Measurements from ENCODE around the gene ZSCAN20.

DNA sequence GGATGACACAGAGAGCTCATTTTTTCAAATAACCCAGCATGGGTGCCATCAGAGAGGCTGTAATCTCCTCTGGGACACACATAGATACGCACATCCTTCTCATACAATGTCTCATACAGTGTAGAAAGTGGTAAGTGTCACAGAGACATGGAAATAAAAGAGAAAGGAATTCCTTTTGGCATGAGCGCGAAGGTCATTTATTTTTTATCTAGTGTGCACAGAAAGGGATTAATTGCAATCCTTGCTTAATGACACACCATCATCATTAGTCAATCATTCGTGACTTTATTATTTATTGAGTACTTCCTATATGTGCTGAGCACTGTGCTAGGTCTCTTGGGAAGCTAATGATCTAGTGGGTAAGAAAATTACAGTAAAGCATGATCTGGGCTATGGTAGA is 5.0 kb downstream of the ZSCAN20 start:
- TF ChIP-seq, protein P1, sequence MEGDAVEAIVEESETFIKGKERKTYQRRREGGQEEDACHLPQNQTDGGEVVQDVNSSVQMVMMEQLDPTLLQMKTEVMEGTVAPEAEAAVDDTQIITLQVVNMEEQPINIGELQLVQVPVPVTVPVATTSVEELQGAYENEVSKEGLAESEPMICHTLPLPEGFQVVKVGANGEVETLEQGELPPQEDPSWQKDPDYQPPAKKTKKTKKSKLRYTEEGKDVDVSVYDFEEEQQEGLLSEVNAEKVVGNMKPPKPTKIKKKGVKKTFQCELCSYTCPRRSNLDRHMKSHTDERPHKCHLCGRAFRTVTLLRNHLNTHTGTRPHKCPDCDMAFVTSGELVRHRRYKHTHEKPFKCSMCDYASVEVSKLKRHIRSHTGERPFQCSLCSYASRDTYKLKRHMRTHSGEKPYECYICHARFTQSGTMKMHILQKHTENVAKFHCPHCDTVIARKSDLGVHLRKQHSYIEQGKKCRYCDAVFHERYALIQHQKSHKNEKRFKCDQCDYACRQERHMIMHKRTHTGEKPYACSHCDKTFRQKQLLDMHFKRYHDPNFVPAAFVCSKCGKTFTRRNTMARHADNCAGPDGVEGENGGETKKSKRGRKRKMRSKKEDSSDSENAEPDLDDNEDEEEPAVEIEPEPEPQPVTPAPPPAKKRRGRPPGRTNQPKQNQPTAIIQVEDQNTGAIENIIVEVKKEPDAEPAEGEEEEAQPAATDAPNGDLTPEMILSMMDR (IDR thresholded peaks at IDR 0.05): no peak
- no peak for TF ChIP-seq EZH2 (IDR thresholded peaks at IDR 0.05)
